Tibial nerve (tissue), 4 donors: ENCODE data around the gene HS3ST1.

Experiments
- CTCF ChIP-seq, 5 experiments: fragments of 200-600 bp in 3 of 5; fragments of 450-650 bp in 2 of 5; sonication (generic) in 3 of 5; IDR thresholded peaks; one replicate each; pipeline ENCODE4 v1.5.1; 2016 to 2019; ENCODE audit warnings: antibody characterized with exemption in 5 of 5, mild to moderate bottlenecking in 3 of 5, moderate library complexity in 2 of 5
- EP300 ChIP-seq, 2 donors: sonication (generic); formaldehyde crosslinking; IDR thresholded peaks; one replicate each; pipeline ENCODE4 v1.6.1; 2017; ENCODE audit warnings: antibody characterized with exemption in 2 of 2, mild to moderate bottlenecking in 1 of 2
- POLR2A ChIP-seq, 2 donors: fragments of 450-650 bp; IDR thresholded peaks; one replicate each; pipeline ENCODE4 v1.6.1; 2017; ENCODE audit warnings: antibody characterized with exemption in 2 of 2, mild to moderate bottlenecking in 2 of 2, moderate library complexity in 2 of 2

DNA sequence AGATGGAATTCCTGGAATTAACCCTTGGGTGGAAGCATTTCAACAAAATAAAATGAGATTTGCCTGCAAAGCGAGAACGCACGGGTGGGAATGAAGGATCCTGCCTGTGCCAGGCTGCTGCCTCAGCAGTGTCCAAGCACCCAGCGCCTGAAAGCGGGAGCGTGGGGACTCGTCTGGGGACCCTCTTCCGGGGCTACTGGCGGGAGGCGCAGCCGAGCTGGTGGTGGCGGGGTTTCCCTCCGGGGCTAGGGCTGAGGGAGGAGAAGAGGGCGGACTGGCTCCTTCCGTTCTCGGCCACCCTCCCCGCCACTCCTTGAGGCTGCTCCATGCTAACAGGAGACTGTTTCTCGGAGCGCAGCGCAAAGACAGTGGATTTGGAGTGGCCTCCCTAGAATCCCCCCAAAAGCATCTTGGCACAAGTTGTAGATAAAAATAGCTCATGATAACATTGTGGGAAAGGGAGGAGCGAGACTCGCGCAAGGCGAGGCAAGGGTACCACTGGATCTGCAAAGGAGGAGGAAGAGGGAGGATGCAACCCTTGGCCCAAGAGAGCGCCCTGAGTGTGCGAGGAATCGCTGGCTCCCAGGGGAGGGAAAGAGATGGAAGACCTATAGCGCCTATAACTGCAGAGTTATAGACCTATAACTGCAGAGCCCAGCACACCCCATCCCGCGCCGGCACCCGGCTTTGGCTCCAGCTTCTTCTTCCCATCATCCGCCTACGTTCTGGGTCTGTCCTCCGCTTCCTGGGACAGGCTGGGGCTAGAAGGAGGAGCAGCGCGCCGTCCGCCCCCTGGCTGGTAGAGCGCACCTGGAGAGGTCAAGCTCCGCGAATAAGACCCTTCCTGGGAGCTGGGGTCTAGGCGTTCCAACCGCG, 1.3 kb downstream of the HS3ST1 start:
- TF ChIP-seq CTCF (IDR thresholded peaks at IDR 0.05): no peak
- TF ChIP-seq POLR2A (IDR thresholded peaks at IDR 0.05): no peak
- TF ChIP-seq EP300 (IDR thresholded peaks at IDR 0.05): no peak
